CD4-positive, alpha-beta T cell treated with Interleukin-15 for 1 hour (primary cell): ENCODE measurements around the gene S100A8.
A peak's percentile ranks its signal among the peaks of the same experiment; 100 is the strongest.
"Not testable (repeated sequence)": the region's sequence is repeated elsewhere in the genome, so short reads cannot be mapped to it uniquely, and the experiment has no call there.

Experiments used
- DNase-seq: peaks from one replicate; pipeline ENCODE4 v3.0.0-alpha.2; 2020

S100A8 gene

DNA sequence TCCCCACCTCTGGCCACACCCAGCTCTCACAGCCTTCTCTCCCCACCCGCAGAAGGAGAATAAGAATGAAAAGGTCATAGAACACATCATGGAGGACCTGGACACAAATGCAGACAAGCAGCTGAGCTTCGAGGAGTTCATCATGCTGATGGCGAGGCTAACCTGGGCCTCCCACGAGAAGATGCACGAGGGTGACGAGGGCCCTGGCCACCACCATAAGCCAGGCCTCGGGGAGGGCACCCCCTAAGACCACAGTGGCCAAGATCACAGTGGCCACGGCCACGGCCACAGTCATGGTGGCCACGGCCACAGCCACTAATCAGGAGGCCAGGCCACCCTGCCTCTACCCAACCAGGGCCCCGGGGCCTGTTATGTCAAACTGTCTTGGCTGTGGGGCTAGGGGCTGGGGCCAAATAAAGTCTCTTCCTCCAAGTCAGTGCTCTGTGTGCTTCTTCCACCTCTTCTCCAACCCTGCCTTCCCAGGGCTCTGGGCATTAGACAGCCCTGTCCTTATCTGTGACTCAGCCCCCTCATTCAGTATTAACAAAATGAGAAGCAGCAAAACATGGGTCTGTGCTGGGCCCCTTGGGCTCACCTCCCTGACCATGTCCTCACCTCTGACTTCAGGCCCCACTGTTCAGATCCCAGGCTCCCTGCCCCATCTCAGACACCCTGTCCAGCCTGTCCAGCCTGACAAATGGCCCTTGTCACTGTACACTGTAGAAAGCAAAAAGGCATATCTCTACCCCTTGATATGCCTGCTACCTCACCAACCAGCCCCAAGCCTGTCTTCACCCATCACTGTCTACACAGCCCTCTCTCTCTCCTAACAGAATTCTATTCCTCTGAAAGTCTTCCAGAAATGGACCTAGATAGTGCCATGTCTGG, 30.0 kb downstream of the S100A8 start:
- no peak for DNase-seq

DNA sequence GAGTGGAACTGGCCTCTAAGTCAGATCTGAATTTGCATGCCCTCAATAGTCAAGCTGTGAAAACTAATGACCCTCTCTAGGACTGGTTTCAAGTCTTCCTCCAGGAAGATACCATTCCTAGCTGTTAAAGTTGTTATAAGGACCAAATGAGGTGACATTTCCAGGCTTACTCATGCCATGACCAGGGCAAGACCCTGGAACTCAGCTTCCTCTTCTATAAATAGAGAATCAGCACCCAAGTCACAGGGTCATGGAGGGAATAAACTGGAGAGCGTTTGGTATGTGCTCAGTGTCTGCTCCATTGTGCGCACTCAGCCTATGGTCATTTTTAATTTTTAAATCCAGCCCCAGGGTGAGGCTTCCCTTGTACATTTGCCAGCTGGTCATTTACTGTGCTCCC, 30.7 kb downstream of the S100A8 start:
- DNase-seq, result no peak

DNA sequence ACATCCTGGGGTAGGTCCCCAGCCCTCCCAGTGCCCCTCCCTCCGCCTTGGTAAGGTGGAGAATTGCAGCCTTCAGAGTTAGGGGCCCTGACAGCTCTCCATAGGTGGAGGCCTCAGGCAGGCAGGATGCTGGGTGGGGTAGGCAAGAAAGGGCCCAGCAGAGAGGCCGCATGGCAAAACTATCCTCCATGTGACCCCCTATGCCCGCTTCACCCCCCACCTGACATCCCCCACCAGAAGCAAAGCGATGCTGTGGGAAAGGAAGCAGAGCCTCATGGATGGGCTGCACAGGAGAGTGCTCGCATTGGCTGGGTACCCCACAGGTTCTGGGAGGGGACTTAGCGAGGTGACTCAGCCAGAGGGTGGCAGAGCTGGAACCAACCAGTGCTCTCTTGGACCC, 31.6 kb downstream of the S100A8 start:
- no peak for DNase-seq

DNA sequence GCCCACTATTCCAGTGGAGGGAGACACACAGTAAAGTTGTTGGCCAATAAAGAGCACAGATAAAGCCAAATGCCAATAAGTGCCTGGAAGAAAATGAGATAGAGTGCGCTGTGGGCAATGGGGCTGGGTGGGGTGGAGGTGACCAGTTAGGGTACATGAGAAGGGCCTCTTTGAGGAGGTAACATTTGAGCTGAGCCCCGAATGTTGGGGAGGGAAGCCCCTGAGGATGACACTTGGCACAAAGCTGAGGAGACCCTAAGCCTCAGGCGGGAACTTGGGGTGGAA, 32.2 kb downstream of the S100A8 start:
- no peak for DNase-seq

DNA sequence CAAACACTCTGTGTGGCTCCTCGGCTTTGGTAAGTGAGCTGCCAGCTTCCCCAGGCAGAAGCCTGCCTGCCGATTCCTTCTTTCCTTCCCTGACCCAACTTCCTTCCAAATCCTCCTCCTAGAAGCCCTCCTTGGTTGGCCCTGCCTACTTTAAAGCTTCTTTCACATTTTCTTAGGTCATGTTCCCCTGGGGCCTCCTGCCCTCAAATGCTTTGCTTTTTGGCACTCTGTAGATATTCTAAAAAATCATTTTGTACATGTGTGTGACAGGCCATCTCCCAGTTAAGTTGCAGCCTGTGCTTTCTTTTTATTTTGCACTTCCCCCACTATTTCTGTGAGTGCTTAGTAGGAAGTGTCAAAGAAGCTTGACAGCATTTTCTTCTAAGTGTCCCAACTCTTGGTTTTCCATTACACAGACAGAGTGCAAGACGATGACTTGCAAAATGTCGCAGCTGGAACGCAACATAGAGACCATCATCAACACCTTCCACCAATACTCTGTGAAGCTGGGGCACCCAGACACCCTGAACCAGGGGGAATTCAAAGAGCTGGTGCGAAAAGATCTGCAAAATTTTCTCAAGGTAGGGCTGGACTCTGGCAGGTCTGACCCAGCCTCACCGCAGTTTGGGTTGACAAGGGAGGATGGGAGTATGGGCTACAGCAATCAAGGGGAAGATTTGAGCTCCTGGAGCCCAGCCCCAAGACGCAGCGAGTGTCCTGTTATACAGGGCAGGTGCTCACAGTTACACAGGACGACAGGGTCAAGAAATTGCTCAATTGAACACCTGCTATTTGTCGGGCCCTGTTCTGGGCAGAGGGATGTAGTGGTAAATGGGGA, 32.8 kb downstream of the S100A8 start, which contains the start of gene S100A9:
Gene S100A9 (plus strand): TSS at position 2 of the 838 bp plus-strand sequence. CDS start 430 bp downstream, at position 432.
- DNase-seq, result no peak

DNA sequence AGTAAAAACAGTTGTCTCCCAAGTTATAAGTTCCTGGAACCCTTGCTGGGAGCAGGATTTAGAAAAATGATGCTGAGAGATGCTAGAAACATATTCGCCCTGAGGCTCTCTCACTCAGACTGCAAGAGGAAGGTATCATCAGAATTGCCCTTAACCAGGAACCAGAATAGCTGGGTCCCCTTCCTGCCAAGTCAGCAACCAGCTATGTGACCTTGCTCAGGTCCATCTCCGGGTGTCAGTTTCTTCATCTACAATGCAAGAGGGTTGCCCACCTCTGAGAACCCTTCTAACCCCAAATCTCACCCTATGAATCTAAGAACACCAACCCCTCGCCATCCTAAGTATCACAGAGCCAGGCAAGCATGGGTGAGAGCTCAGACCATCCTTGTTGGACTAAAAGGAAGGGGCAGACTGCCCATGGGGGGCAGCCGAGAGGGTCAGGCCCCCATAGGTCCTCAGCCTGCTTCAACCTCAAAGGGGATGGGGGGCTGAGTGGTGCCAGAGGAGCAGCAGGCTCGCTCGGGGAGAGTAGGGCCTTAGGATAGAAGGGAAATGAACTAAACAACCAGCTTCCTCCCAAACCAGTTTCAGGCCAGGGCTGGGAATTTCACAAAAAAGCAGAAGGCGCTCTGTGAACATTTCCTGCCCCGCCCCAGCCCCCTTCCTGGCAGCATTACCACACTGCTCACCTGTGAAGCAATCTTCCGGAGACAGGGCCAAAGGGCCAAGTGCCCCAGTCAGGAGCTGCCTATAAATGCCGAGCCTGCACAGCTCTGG, 33.6 kb downstream of the S100A8 start:
- peak; percentile 64 for DNase-seq

DNA sequence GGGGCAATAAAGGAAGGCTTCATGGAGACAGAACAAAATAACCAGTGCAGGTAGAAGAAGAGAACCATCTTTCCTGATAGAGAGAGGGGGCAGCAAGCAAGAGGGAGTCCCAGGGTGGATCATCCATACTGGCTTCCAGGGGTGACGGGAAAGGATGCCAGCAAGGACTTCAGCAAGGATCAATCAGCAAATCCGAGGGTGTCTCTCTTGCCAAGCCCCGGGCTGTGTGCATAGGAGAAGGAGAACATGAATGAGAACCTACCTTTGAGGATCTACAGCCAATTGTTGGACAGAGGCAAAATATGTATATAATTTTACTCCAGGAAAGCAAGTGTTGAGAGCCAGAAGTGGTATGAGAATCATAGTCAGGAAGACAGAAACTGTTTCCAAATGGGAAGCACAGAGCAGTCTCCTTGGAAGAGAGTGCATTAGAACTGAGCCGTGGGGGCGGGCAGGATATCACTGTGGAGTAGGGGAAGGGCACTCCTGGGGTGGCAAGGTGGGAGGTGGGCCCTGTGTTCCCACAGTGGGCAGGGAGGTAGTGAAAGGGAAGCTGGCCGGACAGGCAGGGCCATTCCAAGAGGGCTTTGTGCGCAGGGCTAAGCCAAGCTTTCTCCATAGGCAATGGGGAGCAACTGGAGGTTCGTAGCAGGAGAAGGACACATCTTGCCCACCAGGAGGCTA, 34.3 kb downstream of the S100A8 start:
- no peak for DNase-seq

DNA sequence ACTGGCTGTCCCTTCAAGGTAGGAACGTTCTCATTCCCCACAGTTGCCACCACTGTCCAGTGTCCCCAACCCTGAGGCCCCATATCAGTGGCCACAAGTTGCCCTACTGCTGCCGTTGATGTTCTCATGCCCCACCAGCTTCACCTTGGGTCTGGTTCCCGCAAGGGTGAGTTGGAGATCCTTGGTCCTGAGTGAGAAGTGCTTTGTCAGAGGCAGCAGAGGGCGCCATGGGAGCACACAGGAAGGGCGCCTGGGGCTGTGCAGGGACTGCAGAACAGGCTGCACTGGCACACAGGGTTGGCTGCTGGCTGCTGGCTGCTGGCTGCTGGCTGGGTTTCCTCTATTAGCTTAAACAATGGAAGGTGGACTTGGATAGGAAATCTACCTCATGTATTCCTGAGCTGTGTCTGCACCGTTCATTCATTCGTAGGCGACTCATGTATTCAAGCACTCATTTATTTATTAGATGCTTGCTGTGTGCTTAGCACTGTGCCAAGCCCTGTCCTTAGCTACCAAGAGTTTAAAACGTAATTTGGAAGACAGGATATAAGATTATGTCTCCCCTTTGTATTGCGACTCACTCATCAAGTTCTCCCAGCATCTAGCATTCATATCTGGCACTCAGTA, 35.3 kb downstream of the S100A8 start:
- peak; percentile 67 for DNase-seq

DNA sequence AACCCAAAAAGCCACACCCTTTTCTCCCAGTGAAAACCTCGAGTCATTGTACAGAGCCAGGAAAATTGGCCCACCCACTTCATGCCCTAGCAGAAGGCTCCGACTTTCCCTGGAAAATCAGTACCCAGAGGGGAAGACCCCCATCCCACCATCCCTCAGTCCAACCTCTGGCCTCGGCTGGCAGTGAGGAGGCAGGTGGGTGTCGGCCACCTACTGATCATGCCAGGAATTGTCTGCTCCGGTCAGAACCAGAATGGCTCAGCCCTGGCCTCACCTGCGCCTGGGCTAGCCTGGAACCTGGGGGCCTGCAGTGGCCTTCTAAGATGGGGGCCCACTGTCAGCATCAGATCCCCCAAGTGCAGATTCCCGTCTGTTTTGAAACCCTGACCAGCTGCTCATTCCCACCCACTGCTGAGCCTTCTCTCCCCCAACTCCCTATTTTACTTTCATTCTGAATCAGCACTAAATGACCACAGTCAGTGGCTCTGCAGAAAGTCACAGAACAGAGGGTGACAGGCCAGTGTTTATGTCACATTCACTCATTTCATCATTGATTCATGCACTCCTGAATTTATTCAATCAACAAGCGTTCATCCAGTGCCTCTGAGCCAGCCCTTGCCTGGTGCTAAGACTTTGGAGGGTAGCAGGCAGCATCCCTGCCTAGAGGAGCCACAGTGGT, 36.2 kb downstream of the S100A8 start:
- DNase-seq, result no peak

DNA sequence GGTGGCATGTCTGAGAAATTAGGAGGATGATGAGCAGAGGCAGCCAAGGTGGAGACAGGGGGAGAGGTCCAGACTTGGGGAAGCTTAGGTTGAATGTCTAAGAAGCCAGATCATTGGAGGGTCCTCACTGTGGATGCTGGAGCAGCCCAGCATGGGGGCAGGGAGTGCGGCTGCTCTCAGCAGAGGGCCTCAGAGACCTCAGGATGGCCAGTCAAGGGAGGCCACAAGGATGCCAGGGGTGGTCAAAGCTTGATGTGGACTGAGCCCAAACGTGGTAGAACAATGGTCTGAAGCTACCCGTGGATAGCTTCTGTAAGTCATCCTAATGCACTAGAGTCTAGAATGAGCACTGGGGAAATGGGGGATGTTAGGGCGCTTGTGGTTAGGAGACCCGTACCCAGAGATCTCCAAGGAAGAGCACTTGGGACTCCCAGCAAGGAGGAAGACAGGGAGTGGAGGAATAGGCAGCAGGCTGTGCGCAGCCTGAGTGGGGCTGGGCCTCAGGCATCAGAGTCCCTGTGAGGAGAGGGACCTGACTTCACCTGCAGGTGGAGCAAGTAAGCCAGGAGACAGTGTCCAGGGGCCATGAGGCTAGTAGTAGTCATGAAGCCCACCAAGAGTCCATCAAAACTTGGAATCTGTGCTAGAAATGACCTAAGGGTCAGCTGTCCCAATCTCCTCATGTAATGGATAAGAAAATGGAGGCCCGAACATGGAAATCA, 37.5 kb downstream of the S100A8 start:
- no peak for DNase-seq

DNA sequence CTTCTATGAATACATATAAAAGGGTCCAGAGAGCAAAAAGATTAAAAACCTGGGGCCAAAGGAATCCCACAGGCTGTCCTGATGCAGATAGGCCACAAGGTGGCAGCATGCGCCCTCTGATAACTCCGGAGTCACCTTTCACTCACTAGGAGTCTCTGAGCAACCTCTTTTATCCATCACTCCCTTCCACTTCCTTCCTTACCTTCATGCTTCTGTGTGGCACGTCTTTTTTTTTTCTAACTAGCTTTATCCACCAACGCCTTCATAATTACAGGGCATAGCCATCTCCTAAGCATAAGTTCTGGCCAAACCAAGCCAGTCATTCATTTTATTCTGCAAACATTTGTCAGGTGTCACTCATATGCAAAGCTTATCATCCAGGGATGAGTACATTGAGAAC, 38.4 kb downstream of the S100A8 start:
- DNase-seq, result peak; percentile 56

DNA sequence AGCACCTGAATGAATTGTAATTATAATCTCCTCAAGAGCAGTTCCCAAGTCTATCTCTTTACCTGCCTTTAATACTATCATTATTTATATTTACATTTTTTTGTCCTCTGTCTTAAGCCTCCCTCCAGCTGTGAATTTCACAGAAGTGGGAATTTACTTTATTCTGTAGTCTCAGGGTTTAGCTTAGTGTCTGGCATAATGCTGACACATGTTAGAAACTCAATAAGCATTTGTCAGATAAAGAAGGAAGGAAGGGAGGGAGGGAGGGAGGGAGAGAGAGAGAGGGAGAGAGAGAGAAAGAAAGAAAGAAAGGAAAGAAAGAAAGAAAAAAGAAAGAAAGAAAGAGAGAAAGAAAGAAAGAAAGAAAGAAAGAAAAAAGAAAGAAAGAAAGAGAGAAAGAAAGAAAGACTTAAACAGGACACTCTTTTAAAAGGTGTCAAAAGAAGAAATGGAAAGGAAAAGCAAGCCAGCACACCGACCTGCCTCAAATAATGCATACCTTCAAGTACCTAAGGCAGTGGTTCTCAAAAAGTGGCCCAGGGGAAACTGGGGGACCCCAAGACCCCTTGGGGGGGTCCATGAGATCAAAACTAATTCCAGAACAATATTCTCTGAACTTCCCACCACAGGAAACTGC, 40.4 kb downstream of the S100A8 start:
- no peak for DNase-seq

DNA sequence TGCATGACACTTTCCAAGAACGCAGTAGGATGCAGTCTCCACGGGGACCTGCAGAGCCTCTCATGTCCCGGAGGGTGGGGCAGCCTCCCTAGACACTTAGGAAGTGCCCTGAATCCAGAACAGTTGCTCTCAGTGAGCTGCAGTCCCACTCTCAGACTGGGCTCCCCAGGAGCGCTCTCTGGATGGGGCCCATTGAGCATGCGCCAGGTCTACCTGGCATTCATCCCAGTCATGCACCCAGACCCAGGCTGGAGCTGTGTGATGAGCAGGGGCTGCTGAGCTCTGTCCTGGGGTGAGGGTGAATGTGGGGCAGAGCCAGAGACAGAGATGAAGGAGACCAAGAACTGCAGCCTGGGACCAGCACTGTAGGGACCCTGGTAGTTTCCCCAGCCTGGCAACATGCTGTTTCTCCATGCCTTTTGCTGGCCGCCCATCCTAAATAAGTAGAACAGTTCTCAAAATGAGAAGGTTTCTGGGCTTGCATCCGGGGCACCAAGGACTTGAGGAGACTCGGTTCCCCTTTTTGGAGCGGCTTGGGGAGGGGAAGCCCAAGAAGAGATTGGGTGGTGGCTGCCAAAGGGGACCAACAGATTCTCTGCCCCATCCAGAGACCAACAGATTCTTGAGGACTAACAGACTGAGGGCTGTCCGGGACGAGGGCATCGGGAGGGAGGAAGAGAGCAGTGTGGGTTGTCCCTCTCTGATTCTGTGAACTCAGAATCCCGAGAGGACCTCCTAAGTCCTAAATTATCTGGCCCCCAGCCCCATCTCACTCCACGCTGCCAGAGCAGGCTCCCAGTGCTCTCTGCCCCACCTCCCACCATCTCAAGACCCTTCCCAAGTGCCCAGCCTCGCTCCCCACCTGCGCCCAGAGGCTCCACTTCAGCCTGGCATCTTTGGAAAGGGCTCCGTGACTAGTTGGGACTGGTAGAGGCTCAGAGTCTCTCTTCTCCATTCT, 41.2 kb downstream of the S100A8 start:
- DNase-seq, result no peak

DNA sequence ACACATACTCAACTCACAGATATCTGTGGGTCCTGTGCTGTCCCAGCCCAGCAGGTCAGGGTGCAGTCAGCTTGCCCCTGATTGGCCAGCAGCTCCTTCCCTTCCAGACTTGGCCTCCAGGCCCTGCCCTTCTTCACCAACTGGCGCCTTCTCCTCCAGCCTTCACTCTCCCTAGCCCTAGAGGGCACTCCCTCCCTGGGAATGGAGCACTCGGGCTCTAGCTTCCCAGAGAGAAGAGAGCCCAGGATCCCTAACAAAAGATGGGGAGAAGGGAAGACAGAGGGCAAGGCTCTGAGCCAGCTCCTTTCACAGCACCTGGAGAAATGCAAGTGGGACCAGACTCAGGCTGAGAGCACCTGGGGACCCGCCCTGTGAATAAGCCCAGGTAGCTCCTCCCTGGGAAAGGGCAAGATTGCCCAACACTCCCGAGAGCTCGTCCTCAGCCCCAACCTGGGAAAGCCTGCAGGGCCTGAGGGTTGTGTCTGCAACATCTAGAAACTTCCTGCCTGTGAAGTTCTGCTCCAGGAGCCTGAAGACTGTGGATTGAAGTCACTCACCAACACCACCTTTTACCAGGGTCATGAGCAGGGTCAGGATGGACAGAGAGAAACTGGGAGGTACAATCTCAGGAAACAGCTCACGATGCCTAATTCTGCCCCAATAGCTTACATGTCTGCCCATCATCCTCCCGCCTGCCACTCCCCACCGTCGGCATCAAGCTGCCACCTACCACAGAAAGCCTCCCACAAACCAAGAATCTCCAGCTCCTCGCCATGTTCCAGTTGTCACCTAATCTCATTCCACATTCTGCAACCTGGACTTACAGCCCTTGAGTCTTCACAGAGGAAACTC, 42.1 kb downstream of the S100A8 start, which contains the start of gene PGLYRP4:
Gene PGLYRP4 (minus strand): TSS at position 331 of the 852 bp plus-strand sequence. CDS start 909 bp downstream, outside the sequence.
- no peak for DNase-seq

DNA sequence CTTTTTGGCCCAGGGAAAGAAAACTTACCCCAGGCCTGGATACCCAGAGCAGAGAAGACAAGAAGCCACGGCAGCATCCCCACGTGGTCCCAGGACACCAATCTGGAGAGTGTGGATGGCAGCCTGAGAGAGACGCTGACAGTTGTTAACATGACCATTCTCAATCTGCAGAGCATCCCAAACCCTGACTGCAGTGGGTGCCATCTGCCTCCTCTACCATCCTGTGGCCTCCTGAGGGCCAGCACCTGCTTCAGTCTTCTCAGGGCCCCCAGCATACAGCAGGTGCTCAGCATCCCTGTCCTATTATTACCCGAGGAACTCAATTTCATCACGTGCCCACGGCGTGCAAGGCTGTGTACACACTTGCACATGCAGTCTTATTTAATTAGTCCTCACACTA, 43.0 kb downstream of the S100A8 start:
- DNase-seq, result no peak

DNA sequence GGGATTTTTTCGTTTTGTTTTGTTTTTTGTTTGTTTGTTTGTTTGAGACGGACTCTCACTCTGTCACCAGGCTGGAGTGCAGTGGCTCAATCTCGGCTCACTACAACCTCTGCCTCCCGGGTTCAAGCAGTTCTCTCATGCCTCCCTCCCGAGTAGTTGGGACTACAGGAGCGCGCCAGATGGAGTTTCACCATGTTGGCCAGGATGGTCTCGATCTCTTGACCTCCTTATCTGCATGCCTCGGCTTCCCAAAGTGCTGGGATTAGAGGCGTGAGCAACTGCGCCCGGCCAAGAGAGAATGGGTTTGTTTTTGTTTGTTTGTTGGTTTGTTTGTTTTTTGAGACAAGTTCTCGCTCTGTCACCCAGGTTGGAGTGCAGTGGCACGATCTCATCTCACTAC, 43.8 kb downstream of the S100A8 start:
- DNase-seq, result not testable (repeated sequence)

DNA sequence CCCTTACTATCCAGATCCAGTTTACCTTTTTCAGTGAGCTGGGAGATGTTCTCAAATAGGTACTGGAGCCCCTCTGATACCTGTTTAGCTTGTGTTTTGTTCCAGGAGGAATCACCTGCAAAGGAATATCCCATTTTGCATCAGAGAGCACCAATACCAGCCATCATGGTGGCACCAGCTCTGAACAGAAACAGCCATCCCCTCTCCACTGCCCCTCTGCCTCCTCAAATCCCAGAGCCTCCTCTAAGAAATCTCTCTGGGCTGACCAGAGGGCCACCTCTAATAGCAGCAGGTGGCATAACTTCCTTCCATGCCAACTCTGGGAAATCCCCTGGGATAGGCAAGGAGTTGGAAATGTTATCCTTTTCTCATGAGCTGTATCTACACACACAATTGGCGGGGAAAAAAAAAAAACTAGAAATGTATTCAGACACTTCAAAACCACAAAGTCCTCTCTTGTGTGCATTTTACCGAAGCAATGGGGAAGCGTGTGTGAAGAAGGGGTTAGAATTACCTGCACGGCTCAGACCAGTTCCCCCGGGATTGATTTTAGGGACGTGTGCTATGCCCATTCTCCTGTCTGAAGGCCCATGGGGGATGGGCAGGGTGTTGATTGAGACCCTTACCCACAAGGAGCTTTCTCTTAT, 44.7 kb downstream of the S100A8 start:
- DNase-seq, result no peak
